Hematopoietic multipotent progenitor cell treated with erythropoietin and hydrocortisone succinate and interleukin-3 and kit ligand, for 4 days (in vitro differentiated cells): ENCODE results near the gene ZFYVE26.
"Not testable (repeated sequence)": the region's sequence is repeated elsewhere in the genome, so short reads cannot be mapped to it uniquely, and the experiment has no call there.

Source experiments
- DNase-seq: peaks from one replicate; pipeline ENCODE4 v3.0.0-alpha.2; 2015

Gene ZFYVE26

DNA sequence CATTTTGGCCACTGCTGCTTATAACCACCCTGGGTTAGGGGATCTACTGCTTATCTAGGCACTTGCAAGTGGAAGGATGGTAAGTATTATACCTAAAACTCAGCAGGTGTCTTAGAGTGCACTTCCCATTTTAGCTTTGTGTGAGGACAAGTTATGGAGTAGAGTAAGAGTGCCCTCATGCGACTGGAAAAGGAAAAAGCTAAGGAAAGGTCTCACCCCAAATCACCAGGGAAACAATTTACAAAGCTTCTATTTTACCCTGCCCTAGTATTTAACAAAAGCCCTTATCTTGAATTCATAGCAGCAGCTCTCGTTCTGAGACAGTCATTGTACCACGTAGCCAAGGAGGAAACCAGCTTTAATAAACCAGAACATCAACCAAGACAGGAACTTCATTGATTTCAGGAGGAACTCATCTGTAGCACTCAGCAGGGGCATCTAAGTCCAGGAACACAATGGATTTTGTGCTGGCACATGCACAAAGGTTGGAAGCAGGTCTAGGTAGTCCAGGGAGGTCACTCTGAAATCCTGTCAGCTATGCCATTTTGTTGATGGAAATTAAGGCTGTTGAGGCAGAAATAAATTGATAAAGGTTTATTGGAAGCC lies 111.8 kb downstream of the ZFYVE26 start:
- peak; percentile 86 for DNase-seq

DNA sequence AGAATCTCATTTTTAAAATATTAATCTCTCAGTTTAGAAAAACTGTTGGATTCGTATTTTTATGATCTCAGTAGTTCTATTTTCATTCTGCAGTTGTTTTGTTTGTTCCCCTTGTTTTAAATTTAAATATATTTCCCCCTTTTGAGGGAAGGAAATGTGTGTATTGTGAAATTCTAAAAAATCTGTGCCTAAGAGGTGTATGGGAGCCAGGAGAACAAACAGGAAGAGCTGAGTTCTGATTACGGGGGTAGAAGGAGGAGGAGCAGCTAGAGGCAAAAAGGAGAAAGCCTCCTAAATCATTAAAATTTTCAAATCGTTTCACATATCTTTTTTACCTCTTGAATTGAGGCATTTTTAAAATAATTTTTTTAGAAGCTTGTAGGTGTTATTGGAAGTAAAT lies 112.4 kb downstream of the ZFYVE26 start:
- DNase-seq: no peak

DNA sequence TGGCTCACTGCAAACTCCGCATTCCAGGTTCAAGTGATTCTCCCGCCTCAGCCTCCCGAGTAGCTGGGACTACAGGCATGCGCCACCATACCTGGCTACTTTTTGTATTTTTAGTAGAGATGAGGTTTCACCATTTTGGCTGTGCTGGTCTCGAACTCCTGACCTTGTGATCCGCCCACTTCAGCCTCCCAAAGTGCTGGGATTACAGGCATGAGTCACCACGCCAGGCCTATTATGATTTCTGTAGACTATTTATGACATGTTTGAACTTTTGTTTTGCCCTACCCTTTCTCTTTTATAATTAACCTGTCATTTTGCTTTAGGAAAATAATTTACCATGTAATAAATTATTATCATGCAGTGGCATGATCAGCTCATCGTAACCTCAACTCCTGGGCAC lies 114.9 kb downstream of the ZFYVE26 start, which contains the start of gene RDH12:
TSS of gene RDH12 (plus strand) at position 395 of the 400 bp plus-strand sequence. CDS start 20,757 bp downstream, outside the sequence.
- DNase-seq: not testable (repeated sequence)

DNA sequence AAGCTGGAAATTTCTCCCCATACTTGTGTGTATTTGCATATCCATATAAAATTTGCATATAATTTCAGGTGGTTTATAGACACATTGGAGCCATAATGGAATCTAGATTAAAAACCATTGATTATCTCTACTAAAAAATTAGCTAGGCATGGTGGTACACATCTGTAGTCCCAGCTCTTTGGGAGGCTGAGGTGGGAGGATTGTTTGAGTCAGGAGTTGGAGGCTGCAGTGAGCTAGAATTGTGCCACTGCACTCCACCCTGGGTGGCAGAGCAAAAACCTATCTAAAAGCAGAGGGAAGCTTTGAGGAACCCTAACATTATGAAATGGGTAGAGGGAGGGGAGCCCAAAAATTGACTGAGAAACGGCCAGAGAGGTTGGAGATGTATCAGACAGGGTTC lies 118.2 kb downstream of the ZFYVE26 start:
- no peak for DNase-seq

DNA sequence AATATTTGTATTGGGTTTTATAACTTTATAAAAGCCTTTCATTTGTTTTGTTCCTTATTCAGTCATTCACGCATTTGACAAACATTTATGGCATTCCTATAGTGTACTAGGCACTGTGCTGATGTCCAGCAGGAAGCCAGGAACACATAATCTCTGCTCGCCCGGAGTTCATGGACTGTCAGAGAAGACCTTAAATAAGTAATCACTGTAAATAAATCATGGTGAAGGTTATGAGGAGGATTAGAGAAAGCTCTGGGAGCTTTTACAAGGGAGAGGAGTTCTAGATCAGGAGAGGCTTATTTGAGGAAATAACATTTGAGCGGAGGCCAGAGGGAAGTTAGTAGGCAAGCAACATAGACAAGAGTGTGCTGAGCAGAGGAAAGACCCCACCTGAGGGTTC lies 119.4 kb downstream of the ZFYVE26 start:
- no peak for DNase-seq
